Uterus (tissue), 4 donors: Measurements from ENCODE around the gene TNNI3K. TPM values are rescaled to one million over a fixed set of nuclear protein-coding genes. Genes with fewer than 3 reads are reported as not detected.

ENCODE experiments used
- DNase-seq, 2 donors: peaks; one replicate each; pipeline ENCODE4 v3.0.0-alpha.2; 2019 to 2020
- H3K27ac ChIP-seq, 2 donors: fragments of 200-600 bp; sonication (generic); 1 replicate in 1 of 2; 2 replicates in 1 of 2; pipeline ENCODE4 v1.5.1; 2016 to 2018
- H3K27me3 ChIP-seq, 2 donors: fragments of 200-600 bp; sonication (generic); one replicate each; pipeline ENCODE4 v1.5.1; 2018 to 2019; ENCODE audit warnings: control low read depth in 1 of 2
- H3K36me3 ChIP-seq, 2 donors: fragments of 200-600 bp; sonication (generic); one replicate each; pipeline ENCODE4 v1.5.1; 2019; ENCODE audit warnings: control low read depth in 1 of 2
- H3K4me1 ChIP-seq, 2 donors: fragments of 200-600 bp; sonication (generic); one replicate each; pipeline ENCODE4 v1.5.1; 2018 to 2019; ENCODE audit warnings: control low read depth in 1 of 2
- H3K4me3 ChIP-seq, 2 donors: fragments of 200-600 bp; sonication (generic); 1 replicate in 1 of 2; 2 replicates in 1 of 2; pipeline ENCODE4 v1.5.1; 2018 to 2019; ENCODE audit warnings: mild to moderate bottlenecking in 1 of 2
- H3K9me3 ChIP-seq, 2 donors: fragments of 200-600 bp; sonication (generic); one replicate each; pipeline ENCODE4 v1.5.1; 2019; ENCODE audit warnings: control low read depth in 1 of 2
- CTCF ChIP-seq, 4 experiments: fragments of 200-600 bp in 2 of 4; fragments of 450-650 bp in 2 of 4; sonication (generic) in 2 of 4; IDR thresholded peaks; one replicate each; pipeline ENCODE4 v1.5.1; 2016 to 2019; ENCODE audit warnings: antibody characterized with exemption in 4 of 4, mild to moderate bottlenecking in 2 of 4, moderate library complexity in 1 of 4
- POLR2A ChIP-seq, 2 donors: fragments of 450-650 bp; IDR thresholded peaks; one replicate each; pipeline ENCODE4 v1.6.1; 2016; ENCODE audit warnings: antibody characterized with exemption in 2 of 2, mild to moderate bottlenecking in 1 of 2, moderate library complexity in 1 of 2
- intact Hi-C: fragments of 100-400 bp; cut with DNase I; formaldehyde crosslinking; loops from one replicate; pipeline ENCODE4 v1.15.1; 2023; ENCODE audit warnings: low total_unique reads
- total RNA-seq, 4 donors: library from RNA; depleted of rRNA in 3 of 4; stranded (reverse); fragments of >200 nt in 3 of 4; gene quantifications; one replicate each; pipeline versions ENCODE4 v1.1.0 to v1.2.4, GENCODE V29; 2014 to 2023
- donor health status: DM: yes; HTN: yes; CAD: no.

TNNI3K gene
- total RNA-seq, 4 donors from 2014 or later = 0.26 to 5.3 (median 1.5) TPM; not detected in 1

- Histone ChIP-seq H3K27me3 (no peaks in the 10 kb centered on the region), H3K4me3 (no peak overlapping the region), H3K4me1 (no peaks in the 10 kb centered on the region), H3K36me3 (no peaks in the 10 kb centered on the region), H3K9me3 (no peaks in the 10 kb centered on the region), H3K27ac (no peak overlapping the region)
- intact Hi-C loops = no loop called here
- no peak for DNase-seq
- TF ChIP-seq CTCF (IDR thresholded peaks at IDR 0.05) (no peak), POLR2A (IDR thresholded peaks at IDR 0.05) (no peak)
Observed at GRCh38 chr1:74236440-74236839, 1.3 kb downstream of the TNNI3K start.

- intact Hi-C loops = no loop called here
- DNase-seq = no peak
- no peaks in the 10 kb centered on the region for H3K9me3 ChIP-seq
- H3K36me3 ChIP-seq = no peaks in the 10 kb centered on the region
- no peaks in the 10 kb centered on the region for H3K27me3 ChIP-seq
- no peak overlapping the region for H3K27ac ChIP-seq
- H3K4me1 ChIP-seq = no peaks in the 10 kb centered on the region
- H3K4me3 ChIP-seq = no peak overlapping the region
- TF ChIP-seq CTCF (IDR thresholded peaks at IDR 0.05) (no peak), POLR2A (IDR thresholded peaks at IDR 0.05) (no peak)
Observed at GRCh38 chr1:74237035-74237434, 1.8 kb downstream of the TNNI3K start.

- Histone ChIP-seq H3K27ac (no peak overlapping the region), H3K27me3 (no peaks in the 10 kb centered on the region), H3K4me1 (no peaks in the 10 kb centered on the region), H3K36me3 (no peaks in the 10 kb centered on the region), H3K4me3 (no peak overlapping the region), H3K9me3 (no peaks in the 10 kb centered on the region)
- DNase-seq = no peak
- intact Hi-C loops = no loop called here
- TF ChIP-seq CTCF (IDR thresholded peaks at IDR 0.05) = no peak
- no peak for TF ChIP-seq POLR2A (IDR thresholded peaks at IDR 0.05)
Observed at GRCh38 chr1:74237787-74238186, 2.6 kb downstream of the TNNI3K start.

GRCh38 chr1:74245168-74245772 is 10.1 kb downstream of the TNNI3K start:
- intact Hi-C loops = no loop called here
- no peak overlapping the region for H3K4me3 ChIP-seq
- no peak for TF ChIP-seq CTCF (IDR thresholded peaks at IDR 0.05)
- no peak for TF ChIP-seq POLR2A (IDR thresholded peaks at IDR 0.05)

GRCh38 chr1:74246315-74246714 is 11.1 kb downstream of the TNNI3K start:
- no peak overlapping the region for H3K27ac ChIP-seq
- no peak overlapping the region for H3K4me3 ChIP-seq
- no peaks in the 10 kb centered on the region for H3K27me3 ChIP-seq
- intact Hi-C loops = no loop called here
- TF ChIP-seq CTCF (IDR thresholded peaks at IDR 0.05) = no peak
- TF ChIP-seq POLR2A (IDR thresholded peaks at IDR 0.05) = no peak
- H3K4me1 ChIP-seq = no peaks in the 10 kb centered on the region
- H3K9me3 ChIP-seq = no peaks in the 10 kb centered on the region
- DNase-seq = no peak
- no peaks in the 10 kb centered on the region for H3K36me3 ChIP-seq

More at GRCh38 chr1:74245168-74245772, 10.1 kb downstream of the TNNI3K start:
- Histone ChIP-seq H3K27ac (no peak overlapping the region), H3K27me3 (no peaks in the 10 kb centered on the region), H3K36me3 (no peaks in the 10 kb centered on the region), H3K4me1 (no peaks in the 10 kb centered on the region), H3K9me3 (no peaks in the 10 kb centered on the region)
- no peak for DNase-seq
